RCC 7860 (cell line): ENCODE measurements around the gene C14orf180.
"Not testable (repeated sequence)": the region's sequence is repeated elsewhere in the genome, so short reads cannot be mapped to it uniquely, and the experiment has no call there.

Source experiments
- DNase-seq: peaks from one replicate; pipeline ENCODE4 v3.0.0-alpha.2; 2015; ENCODE audit warnings: low spot score
- FAIRE-seq: peaks from 2 replicates; lab custom pipeline; 2012; peaks lifted over from hg19 to GRCh38; lab: Jason Lieb, UNC

The C14orf180 gene

DNA sequence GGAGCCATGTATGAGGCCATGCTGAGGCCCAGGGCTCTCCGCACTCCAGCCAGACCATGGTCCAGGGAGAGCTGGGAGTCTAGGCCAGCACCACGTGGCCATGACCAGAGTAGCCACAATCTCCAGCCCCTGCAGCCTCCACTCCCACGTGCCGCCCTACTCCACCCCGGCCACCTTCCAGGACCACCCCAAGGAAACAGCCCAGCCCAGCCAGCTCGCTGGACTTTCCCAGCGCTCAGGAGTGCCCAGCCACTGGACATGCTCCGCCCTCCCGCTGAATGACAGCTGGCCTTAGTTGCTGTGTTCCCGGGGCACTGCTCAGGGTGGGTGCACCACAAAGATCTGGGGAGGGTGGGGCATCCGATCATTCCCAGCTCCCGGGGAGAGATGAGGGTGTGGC, 2.1 kb upstream of the C14orf180 start:
- FAIRE-seq, result no peak
- no peak for DNase-seq

DNA sequence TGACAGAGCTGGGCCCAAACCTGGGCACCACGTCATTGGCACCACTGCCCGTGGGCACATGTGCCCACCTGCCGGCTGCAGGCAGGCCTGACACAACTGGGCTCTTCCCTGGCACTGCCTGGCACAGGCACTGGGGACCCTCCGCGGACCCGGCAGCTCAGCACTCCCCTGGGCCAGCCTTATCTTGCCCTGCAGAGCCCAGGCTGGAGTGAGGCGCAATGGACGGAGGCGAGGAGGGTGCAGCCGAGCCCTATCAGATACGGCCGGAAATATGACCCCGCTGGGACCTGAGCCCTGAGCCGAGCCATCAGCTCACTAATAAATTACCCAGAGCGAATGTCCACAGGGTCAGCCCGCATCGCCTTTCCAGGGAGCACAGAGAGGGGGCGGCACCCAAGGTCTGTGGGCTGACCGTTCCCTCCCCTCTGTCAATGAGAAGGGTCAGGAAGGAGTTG, 1.7 kb upstream of the C14orf180 start:
- FAIRE-seq (no peak), DNase-seq (no peak)

DNA sequence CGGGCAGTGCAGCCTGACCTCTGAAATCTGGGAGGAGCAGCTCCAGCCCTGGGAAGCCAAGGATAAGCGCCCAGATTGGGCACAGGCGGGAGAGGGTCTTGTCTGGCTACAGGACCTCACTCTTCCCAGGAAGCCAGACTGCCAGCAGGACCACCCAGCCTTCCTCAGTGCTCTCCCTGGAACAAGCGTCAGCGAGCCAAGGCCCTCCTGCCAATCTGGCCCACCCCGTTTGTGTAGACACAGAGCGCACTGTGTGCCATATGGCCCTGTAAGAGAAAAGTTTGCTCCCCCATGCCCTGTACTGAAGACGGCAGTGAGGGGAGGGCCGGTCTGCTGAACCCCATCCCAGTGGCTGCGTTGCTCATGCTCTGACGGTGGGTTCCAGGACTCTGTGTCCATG, 1.2 kb upstream of the C14orf180 start:
- no peak for FAIRE-seq
- DNase-seq, result no peak

DNA sequence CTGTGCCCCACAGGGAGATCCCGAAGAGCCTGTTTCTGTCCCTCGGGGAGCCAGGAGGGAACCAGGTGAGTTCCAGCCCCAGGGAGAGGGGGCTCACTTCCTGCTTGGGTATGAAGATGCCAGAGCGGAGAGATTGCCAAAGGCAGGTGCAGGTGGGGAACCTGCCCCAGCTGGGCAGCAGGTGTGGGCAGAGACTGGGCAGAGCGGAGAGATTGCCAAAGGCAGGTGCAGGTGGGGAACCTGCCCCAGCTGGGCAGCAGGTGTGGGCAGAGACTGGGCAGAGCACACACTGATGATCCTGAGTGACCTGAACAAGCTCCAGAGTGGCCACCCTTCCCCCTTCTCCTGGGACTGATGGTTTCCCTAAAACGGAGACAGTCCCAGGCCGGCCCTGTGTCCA, 375 bp downstream of the C14orf180 start:
- not testable (repeated sequence) for DNase-seq, FAIRE-seq

GRCh38 chr14:104580961-104581360, 1.4 kb downstream of the C14orf180 start:
- FAIRE-seq, result no peak
- DNase-seq, result no peak

DNA sequence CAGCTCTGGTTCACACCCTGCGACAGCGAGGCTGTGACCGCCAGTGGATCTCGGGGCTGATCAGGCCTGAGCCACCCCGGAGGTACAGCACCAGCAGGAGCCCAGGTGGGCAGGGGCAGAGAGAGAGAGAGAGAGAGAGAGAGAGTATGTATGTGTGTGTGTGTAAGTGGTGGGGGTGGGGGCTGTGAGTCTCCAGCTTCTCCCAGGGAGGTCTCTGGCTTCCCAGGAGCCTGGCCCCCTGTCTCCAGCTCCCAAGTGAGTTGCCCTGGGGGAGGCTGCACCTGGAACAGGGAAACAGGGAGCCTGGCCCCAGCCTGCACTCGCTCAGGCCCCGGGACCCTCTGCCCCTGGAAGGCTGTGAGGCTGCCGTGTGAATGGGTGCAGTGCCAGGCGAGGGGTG, 2.0 kb downstream of the C14orf180 start:
- DNase-seq (no peak), FAIRE-seq (no peak)

DNA sequence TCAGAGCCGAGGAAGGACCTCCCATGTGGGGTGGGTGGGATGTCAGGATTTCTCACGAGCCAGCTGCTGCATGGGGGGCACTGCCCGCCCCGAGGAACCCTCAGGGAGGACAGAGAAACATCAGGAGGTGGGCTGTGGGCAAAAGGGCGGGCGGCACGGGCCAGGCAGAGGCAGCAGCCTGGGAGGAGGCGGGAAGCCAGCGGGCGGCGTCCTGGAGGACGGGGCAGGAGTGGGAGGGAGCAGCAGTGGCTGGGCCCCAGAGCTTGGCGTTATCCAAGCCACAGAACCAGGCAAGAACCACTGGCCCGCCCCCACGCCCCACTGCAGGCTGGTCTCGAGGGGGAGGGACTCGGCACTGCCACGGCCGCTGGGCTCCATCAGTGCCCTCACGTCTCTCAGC, 2.4 kb downstream of the C14orf180 start:
- FAIRE-seq (no peak), DNase-seq (no peak)

DNA sequence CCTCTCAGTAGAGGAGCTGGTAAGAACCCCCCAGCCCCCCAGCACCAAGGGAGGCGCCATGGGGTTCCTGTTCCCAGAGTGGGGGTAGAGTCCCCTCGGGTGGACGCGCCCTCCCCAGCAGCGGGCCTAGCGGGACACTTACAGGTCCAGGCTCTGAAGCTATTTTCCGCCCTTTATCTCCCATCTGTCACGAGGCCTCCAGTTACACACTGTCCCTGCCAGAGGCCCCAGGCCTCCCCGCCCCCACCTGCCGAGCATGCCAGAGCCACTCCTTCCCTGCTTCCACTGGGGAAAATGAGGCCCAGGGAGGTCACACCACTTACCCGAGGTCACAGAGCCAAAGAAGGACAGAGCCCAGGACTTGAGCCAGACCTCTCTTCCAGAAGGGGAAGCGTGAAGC, 3.1 kb downstream of the C14orf180 start:
- FAIRE-seq (no peak), DNase-seq (no peak)

DNA sequence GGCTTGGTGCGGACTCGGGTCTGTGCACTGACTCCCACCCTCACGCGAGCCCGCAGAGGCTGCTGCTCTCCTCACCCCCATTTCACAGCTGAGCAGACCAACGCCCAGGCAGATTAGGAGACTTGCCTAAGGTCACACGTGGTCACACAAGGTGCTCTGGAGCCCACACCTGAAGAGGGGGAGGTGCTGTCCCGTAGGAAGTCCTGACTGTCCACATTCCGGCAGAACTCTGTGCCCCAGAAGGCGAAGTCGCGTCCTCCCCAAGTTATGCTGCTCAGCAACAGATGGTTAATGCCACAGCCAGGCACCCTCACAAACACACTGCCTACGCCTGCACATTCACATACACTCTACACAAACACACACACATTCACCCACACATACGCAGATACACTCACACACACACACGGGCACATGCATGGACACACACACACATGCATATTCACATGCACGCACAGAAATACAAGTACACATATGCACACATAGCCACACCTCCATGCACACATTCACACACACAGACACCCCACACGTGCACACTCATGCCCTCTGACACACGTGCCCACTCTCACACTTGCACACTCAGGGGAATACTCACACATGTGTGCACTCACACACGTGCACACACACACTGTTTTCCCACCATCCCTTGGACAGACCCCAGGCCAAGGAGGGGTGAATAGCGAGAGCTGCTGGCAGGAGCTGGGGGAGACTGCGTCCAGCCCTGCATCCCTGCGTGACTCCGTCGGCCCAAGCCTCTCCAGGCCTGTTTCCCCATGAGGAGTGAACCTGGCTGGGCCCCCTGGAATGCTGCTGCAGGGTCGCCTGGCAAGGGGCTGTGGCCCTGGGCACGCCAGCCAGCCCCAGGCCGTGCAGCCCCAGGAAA, 4.1 kb downstream of the C14orf180 start:
- FAIRE-seq (no peak), DNase-seq (no peak)

DNA sequence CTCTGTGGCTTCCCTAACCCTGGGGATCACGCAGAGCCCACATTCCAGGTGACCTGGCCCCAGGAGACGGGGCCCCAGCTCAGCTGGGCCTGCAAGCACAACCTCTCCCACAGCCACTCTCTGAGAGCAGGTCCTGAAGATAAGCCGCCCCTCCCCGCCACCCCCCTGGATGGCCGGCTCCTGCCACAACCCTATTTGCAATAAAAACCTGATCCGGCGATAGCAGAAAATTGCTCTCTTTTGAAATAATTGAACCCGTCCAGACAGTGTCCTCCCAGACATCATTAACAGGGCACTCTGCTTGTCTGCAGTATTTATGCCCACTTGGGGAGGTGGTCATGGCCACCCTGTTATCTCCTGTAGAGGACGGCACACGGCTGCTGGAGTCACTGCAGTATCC, 5.0 kb downstream of the C14orf180 start:
- DNase-seq, result no peak
- no peak for FAIRE-seq

GRCh38 chr14:104585966-104586697, 6.6 kb downstream of the C14orf180 start:
- no peak for DNase-seq
- FAIRE-seq, result no peak

GRCh38 chr14:104586832-104587620, 7.5 kb downstream of the C14orf180 start:
- DNase-seq, result no peak
- no peak for FAIRE-seq

DNA sequence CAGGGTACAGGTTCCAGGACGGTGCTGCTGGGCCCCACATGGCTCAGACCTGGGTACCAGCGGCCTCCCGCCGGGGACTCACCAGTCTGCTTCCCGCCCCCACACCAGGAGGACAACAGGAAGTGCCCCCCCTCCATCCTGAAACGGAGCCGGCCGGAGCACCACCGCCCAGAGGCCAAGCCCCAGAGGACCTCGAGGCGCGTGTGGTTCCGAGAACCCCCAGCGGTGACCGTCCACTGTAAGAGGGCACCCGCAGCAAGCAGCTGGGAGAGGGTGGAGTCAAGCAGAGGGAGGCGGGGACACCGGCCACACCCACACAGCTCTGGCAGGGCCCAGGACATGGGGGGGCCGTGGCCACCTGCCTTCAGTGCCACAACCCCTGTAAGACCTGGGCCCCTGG, 8.1 kb downstream of the C14orf180 start:
- no peak for DNase-seq

GRCh38 chr14:104588066-104588857, 8.7 kb downstream of the C14orf180 start:
- no peak for DNase-seq
- FAIRE-seq, result no peak

More for the DNA sequence above, 8.1 kb downstream of the C14orf180 start:
- FAIRE-seq, result no peak

- DNase-seq (no peak), FAIRE-seq (no peak)
These were observed 10.0 kb downstream of the C14orf180 start for GRCh38 chr14:104589338-104590195.

GRCh38 chr14:104590240-104590965, 10.8 kb downstream of the C14orf180 start:
- no peak for FAIRE-seq
- DNase-seq, result no peak

GRCh38 chr14:104591031-104591430, 11.5 kb downstream of the C14orf180 start:
- DNase-seq, result no peak
- FAIRE-seq, result no peak

DNA sequence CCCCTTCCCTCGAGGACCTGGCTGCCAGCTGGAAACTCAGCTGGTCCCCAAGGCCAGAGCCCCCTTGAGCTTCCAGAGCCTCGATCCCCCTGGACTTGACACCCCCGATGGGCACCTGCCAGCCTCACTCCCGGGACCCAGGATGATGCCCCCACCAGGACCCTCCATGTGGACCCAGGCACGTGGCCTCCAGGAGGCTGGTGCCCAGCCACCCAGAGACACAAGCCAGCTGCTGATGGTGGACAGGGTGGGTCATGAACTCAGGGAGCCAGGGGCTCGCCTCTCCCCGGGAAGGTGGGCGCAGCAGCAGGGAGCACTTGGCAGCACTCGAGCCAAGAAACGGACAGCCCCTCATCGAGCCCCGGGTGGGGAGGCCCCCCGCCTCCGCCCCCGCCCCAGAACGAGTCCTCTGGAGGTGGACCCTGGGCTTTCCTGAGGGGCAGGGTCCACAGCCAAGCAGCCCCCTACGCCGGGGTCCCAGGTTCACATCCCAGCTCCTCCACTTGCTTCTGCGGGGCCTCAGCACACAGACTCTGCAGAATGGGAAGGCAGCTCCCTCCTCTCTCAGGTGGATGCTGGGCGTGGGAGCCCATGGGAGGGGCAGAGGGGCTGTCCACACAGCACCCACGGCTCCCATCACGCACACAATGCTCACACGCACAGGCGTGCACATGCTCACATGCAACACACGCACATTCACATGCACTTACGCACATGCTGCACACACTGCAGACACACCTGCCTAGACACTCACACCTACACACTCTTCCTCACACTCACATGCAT, 12.1 kb downstream of the C14orf180 start:
- FAIRE-seq, result no peak
- no peak for DNase-seq
